T1000 (cell line): Measurements from ENCODE around the gene HDAC2.
"Not testable (repeated sequence)": the region's sequence is repeated elsewhere in the genome, so short reads cannot be mapped to it uniquely, and the experiment has no call there.

Source experiments
- DNase-seq: peaks from one replicate; lab custom pipeline; 2025; ENCODE audit warnings: mixed read lengths; lab: John Stamatoyannopoulos, UW

The HDAC2 gene

GRCh38 chr6:113971741-113972140 is 793 bp upstream of the HDAC2 start:
- no peak for DNase-seq

- DNase-seq: no peak
These were observed 802 bp downstream of the HDAC2 start for GRCh38 chr6:113969888-113970804.

- no peak for DNase-seq
These were observed 2.5 kb downstream of the HDAC2 start for GRCh38 chr6:113968472-113968871.

GRCh38 chr6:113967777-113968176 is 3.2 kb downstream of the HDAC2 start:
- DNase-seq: no peak

- no peak for DNase-seq
These were observed 10.2 kb downstream of the HDAC2 start for GRCh38 chr6:113960795-113961194.

- DNase-seq: no peak
These were observed 11.7 kb downstream of the HDAC2 start for GRCh38 chr6:113959235-113959634.

GRCh38 chr6:113954653-113955052 is 16.3 kb downstream of the HDAC2 start:
- no peak for DNase-seq

GRCh38 chr6:113953346-113953745 is 17.6 kb downstream of the HDAC2 start:
- no peak for DNase-seq

- no peak for DNase-seq
These were observed 21.4 kb downstream of the HDAC2 start for GRCh38 chr6:113949499-113949898.

GRCh38 chr6:113944701-113945100 is 26.2 kb downstream of the HDAC2 start:
- DNase-seq: no peak

GRCh38 chr6:113939825-113940224 is 31.1 kb downstream of the HDAC2 start:
- DNase-seq: no peak

- DNase-seq: no peak
These were observed 34.6 kb downstream of the HDAC2 start for GRCh38 chr6:113936093-113936934.

DNA sequence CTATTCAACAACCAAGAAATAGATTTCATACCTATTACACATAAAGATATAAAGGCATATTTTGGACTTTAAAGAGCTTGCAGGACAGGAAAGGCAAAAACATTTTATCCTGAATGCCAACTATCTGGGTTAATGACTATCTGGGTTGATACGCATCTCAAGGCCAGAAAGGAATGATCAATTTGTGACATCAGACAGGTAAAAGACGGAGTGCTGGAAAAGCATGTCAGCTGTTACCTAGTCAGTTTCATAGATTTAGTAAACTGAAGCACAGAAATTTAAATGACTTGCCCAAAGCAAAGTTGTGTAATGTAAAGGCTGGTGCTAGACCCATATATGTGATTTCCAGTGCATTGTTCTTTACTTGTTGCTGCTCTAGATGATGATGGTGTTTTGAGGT is 36.8 kb downstream of the HDAC2 start:
- no peak for DNase-seq

DNA sequence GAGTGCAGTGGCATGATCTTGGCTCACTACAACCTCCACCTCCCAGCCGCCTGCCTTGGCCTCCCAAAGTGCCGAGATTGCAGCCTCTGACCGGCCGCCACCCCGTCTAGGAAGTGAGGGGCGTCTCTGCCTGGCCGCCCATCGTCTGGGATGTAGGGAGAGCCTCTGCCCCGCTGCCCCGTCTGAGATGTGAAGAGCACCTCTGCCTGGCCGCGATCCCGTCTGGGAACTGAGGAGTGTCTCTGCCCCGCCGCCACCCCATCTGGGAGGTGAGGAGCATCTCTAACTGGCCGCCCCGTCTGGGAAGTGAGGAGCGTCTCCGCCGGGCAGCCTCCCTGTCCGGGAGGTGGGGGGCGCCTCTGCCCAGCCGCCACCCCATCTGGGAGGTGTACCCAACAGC is 39.0 kb downstream of the HDAC2 start:
- DNase-seq: not testable (repeated sequence)

- DNase-seq: no peak
These were observed 40.8 kb downstream of the HDAC2 start for GRCh38 chr6:113930183-113930582.

GRCh38 chr6:113927001-113927400 is 43.9 kb downstream of the HDAC2 start:
- no peak for DNase-seq

DNA sequence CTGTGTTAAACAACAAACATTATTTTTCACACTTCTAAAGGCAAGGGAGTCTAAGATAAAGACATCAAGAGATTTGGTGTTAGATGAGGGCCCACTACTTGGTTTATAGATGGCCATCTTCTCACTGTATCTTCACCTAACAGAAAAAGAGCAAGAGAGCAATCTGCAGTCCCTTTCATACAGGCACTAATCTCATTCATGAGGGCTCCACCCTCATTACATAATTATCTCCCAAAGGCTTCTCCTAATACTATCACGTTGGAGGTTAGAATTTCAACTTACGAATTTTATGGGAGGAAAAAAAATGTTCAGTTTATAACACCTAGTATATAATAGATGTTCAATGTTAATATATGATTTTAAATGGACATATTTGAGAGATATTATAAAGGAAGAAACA is 45.6 kb downstream of the HDAC2 start:
- no peak for DNase-seq

DNA sequence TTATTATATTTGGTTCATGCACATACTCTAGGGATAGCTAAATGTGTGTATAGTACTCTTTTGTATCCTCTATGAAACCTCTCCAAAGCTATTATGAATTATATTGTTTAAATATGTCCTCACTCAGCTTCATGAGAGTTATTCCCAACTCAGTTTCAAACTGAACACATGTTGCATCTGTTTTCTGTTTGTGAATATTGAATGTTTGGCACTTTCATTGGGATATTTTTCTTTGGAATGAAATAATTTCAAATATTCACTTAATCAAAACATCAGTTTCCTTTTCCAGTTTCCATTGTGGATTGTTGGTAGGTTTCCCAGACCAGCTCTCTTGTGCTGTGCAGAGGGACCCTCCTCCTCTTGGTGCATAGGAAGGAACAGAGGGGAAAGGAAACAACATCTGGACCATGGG is 46.6 kb downstream of the HDAC2 start:
- DNase-seq: no peak

GRCh38 chr6:113923526-113923925 is 47.4 kb downstream of the HDAC2 start:
- no peak for DNase-seq

GRCh38 chr6:113921299-113921904 is 49.5 kb downstream of the HDAC2 start:
- no peak for DNase-seq

DNA sequence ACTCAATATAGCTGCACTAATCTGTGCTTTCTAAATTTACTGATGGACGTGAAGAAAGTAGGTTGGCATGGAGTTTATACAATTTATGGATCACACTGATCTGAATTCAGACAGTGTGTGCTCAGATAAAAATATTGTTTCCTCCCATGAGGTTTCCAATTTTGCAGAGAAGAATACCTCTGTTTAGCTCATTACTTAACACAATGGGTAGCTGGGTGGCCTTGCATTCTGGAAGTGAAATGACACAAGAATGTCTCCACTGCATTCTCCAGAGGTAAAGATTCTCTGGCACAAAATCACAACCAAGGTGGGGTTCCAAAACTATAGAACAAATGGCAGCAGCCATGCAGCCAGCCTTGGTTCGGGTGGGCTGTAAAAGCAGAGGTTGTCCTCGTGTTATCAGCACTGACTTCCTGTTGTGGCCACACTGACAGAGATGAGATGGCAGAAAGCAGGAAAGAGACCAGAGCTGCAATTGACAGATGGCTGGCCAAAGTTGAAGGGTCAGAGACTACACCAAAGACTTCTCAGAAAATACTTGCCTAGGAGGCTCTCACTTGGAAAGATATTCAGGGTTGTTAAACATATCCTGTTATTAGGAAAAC is 50.2 kb downstream of the HDAC2 start:
- DNase-seq: no peak

DNA sequence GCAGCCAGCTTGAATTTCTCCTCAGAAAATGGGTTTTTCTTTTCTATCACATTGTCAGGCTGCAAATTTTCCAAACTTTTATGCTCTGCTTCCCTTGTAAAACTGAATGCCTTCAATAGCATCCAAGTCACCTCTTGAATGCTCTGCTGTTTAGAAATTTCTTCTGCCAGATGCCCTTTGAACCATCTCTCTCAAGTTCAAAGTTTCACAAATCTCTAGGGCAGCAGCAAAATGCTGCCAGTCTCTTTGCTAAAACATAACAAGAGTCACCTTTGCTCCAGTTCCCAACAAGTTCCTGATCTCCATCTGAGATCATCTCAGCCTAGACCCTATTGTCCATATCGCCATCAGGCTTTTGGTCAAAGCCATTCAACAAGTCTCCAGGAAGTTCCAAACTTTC is 60.7 kb downstream of the HDAC2 start:
- DNase-seq: not testable (repeated sequence)
